Astrocyte (in vitro differentiated cells and primary cell): ENCODE measurements around the gene C16orf95. TPM values are rescaled to one million over a fixed set of nuclear protein-coding genes. Genes with fewer than 3 reads are reported as not detected.

ENCODE experiments used
- DNase-seq: peaks from one replicate; pipeline ENCODE4 v3.0.0-alpha.2; 2010; ENCODE audit warnings: low read depth
- FAIRE-seq: peaks from 2 replicates; lab custom pipeline; 2011; peaks lifted over from hg19 to GRCh38; lab: Jason Lieb, UNC
- H2AFZ ChIP-seq: 2 replicates; pipeline ENCODE4 v1.6.0; 2012; ENCODE audit warnings: low read depth, low read length, inconsistent platforms
- H3K27ac ChIP-seq: 2 replicates; pipeline ENCODE4 v1.5.1; 2011; ENCODE audit warnings: low read depth, low read length, inconsistent platforms
- H3K27me3 ChIP-seq: 2 replicates; pipeline ENCODE4 v1.6.0; 2011; ENCODE audit warnings: low read length, inconsistent platforms; ENCODE audit not compliant: insufficient read depth
- H3K36me3 ChIP-seq: 2 replicates; pipeline ENCODE4 v1.5.1; 2011; ENCODE audit warnings: low read length, inconsistent platforms; ENCODE audit not compliant: insufficient read depth
- H3K4me1 ChIP-seq: 2 replicates; pipeline ENCODE4 v1.5.1; 2011; ENCODE audit warnings: low read length, inconsistent platforms; ENCODE audit not compliant: insufficient read depth
- H3K4me2 ChIP-seq: 2 replicates; pipeline ENCODE4 v1.6.0; 2012; ENCODE audit warnings: low read length, inconsistent platforms
- H3K4me3 ChIP-seq: 2 replicates; pipeline ENCODE4 v1.5.1; 2011; ENCODE audit warnings: low read depth, mild to moderate bottlenecking, low read length, inconsistent platforms; ENCODE audit not compliant: insufficient read depth
- H3K79me2 ChIP-seq: 2 replicates; pipeline ENCODE4 v1.6.0; 2012; ENCODE audit warnings: mild to moderate bottlenecking, low read length, inconsistent platforms; ENCODE audit not compliant: insufficient read depth
- H3K9ac ChIP-seq: 2 replicates; pipeline ENCODE4 v1.6.0; 2012; ENCODE audit warnings: mild to moderate bottlenecking, low read length, inconsistent platforms
- H3K9me3 ChIP-seq: 2 replicates; pipeline ENCODE4 v1.5.1; 2012; ENCODE audit warnings: low read depth, mild to moderate bottlenecking, low read length, inconsistent platforms; ENCODE audit not compliant: insufficient read depth
- H4K20me1 ChIP-seq: 2 replicates; pipeline ENCODE4 v1.6.0; 2012; ENCODE audit warnings: low read length, inconsistent platforms; ENCODE audit not compliant: insufficient read depth
- H3K27ac Mint-ChIP-seq: one replicate; pipeline ENCODE4 v1.8.0; 2021; ENCODE audit warnings: mild to moderate bottlenecking, mixed read lengths; ENCODE audit not compliant: unreplicated experiment
- H3K27me3 Mint-ChIP-seq: one replicate; pipeline ENCODE4 v1.8.0; 2021; ENCODE audit warnings: low read depth, mixed read lengths; ENCODE audit not compliant: unreplicated experiment
- H3K36me3 Mint-ChIP-seq: one replicate; pipeline ENCODE4 v1.8.0; 2021; ENCODE audit warnings: low read depth, mixed read lengths; ENCODE audit not compliant: unreplicated experiment
- H3K4me1 Mint-ChIP-seq: one replicate; pipeline ENCODE4 v1.8.0; 2021; ENCODE audit warnings: low read depth, mixed read lengths; ENCODE audit not compliant: unreplicated experiment
- H3K4me3 Mint-ChIP-seq: one replicate; pipeline ENCODE4 v1.8.0; 2021; ENCODE audit warnings: mild to moderate bottlenecking, moderate library complexity, mixed read lengths; ENCODE audit not compliant: unreplicated experiment
- H3K9me3 Mint-ChIP-seq: one replicate; pipeline ENCODE4 v1.8.0; 2021; ENCODE audit warnings: mild to moderate bottlenecking, mixed read lengths; ENCODE audit not compliant: unreplicated experiment
- EZH2 ChIP-seq: IDR thresholded peaks from 2 replicates; pipeline ENCODE4 v1.6.1; 2012; ENCODE audit warnings: mild to moderate bottlenecking, low read length, inconsistent platforms; ENCODE audit not compliant: insufficient read depth
- total RNA-seq: library from RNA; stranded (reverse); gene quantifications from 2 replicates; pipeline ENCODE4 v1.2.1, GENCODE V29; 2021
- TF ChIP-seq, protein P1 (sequence below): IDR thresholded peaks from 2 replicates; pipeline ENCODE4 v1.5.1; 2011; ENCODE audit warnings: low read depth, mild to moderate bottlenecking, inconsistent platforms, low read length, moderate library complexity; ENCODE audit not compliant: insufficient read depth

Gene C16orf95
- total RNA-seq, 1 donor from 2014 or later = 3.3 TPM

DNA sequence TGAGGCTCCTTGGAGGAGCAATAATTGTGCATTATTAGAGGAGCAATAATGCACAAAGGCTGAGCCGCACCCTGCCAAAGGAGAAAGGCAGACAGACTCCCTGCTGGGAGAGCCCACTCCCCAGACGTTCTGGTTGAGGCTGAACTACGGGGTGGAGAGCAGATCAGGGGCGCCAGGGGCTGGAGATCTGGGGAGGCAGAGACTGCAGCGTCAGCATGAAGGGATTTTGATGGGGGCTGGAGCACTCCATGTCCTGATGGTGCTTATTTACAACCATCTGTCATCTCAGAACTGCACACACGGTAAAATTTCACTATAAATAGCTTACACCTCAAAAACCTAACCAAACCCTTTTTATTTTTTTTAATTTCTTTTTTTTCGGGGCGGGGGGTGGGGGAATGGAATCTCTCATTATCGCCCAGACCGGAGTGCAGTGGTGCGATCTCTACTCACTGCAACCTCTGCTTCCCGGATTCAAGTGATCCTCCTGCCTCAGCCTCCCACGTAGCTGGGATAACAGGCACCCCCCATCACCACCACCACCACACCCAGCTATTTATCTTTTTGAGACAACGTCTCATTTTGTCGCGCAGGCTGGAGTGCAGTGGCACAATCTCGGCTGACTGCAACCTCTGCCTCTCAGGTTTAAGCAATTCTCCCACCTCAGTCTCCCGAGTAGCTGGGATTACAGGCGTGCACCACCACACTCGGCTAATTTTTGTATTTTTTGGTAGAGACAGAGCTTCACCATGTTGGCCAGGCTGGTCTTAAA, 4.3 kb upstream of the C16orf95 start:
- H3K4me3 ChIP-seq = no peak overlapping the region
- H3K9me3 Mint-ChIP-seq = no peaks in the 10 kb centered on the region
- no peaks in the 10 kb centered on the region for H3K27me3 ChIP-seq
- H3K9me3 ChIP-seq = no peaks in the 10 kb centered on the region
- peaks cover 14% of the 10 kb centered on the region for H3K4me1 Mint-ChIP-seq
- H3K36me3 ChIP-seq = no peaks in the 10 kb centered on the region
- TF ChIP-seq EZH2 = no peak
- TF ChIP-seq, protein P1, sequence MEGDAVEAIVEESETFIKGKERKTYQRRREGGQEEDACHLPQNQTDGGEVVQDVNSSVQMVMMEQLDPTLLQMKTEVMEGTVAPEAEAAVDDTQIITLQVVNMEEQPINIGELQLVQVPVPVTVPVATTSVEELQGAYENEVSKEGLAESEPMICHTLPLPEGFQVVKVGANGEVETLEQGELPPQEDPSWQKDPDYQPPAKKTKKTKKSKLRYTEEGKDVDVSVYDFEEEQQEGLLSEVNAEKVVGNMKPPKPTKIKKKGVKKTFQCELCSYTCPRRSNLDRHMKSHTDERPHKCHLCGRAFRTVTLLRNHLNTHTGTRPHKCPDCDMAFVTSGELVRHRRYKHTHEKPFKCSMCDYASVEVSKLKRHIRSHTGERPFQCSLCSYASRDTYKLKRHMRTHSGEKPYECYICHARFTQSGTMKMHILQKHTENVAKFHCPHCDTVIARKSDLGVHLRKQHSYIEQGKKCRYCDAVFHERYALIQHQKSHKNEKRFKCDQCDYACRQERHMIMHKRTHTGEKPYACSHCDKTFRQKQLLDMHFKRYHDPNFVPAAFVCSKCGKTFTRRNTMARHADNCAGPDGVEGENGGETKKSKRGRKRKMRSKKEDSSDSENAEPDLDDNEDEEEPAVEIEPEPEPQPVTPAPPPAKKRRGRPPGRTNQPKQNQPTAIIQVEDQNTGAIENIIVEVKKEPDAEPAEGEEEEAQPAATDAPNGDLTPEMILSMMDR = no peak
- H3K36me3 Mint-ChIP-seq = peaks cover 5% of the 10 kb centered on the region
- no peak overlapping the region for H3K4me3 Mint-ChIP-seq
- H3K27ac Mint-ChIP-seq = no peak overlapping the region
- H3K27me3 Mint-ChIP-seq = no peaks in the 10 kb centered on the region
- FAIRE-seq (no peak), DNase-seq (no peak)
- H3K9ac ChIP-seq = no peak overlapping the region
- peaks cover 22% of the 10 kb centered on the region for H3K79me2 ChIP-seq
- H3K4me2 ChIP-seq = no peak overlapping the region
- peaks cover 22% of the 10 kb centered on the region for H4K20me1 ChIP-seq
- H2AFZ ChIP-seq = no peak overlapping the region
- H3K4me1 ChIP-seq = peaks cover 13% of the 10 kb centered on the region
- H3K27ac ChIP-seq = no peak overlapping the region

DNA sequence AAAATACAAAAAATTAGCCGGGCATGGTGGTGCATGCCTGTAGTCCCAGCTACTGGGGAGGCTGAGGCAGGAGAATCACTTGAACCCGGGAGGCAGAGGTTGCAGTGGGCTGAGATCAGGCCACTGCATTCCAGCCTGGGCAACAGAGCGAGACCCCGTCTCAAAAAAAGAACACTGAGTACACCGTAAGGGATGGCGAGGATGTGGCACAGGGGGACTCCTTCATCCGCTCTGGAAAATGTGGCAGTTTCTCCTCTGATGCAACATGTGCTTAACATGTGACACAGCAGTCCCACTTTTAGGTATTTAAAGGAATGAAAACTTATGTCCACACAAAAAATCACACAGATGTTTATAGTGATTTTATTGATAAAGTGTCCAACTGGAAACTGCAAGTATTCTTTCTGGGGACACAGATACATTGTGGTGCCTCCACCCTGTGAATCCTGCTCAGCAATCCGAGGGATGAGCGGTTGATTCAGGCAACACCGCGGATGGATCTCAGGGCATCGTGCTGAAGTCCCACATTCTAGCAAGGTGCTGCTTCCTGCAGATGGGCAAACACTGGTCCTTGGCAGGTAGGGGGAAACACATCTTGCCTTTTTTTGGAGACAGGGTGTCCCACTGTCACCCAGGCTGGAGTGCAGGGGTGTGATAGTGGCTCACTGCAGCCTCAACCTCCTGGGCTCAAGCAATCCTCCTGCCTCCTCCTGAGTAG, 3.5 kb upstream of the C16orf95 start:
- no peak overlapping the region for H3K27ac ChIP-seq
- no peak for TF ChIP-seq EZH2
- TF ChIP-seq, protein P1 = no peak
- H3K36me3 ChIP-seq = no peaks in the 10 kb centered on the region
- Mint-ChIP-seq H3K36me3 (peaks cover 5% of the 10 kb centered on the region), H3K27ac (no peak overlapping the region), H3K4me3 (no peak overlapping the region), H3K27me3 (no peaks in the 10 kb centered on the region), H3K4me1 (peaks cover 8% of the 10 kb centered on the region), H3K9me3 (no peaks in the 10 kb centered on the region)
- peaks cover 13% of the 10 kb centered on the region for H3K4me1 ChIP-seq
- DNase-seq = no peak
- no peak overlapping the region for H3K4me3 ChIP-seq
- peaks cover 14% of the 10 kb centered on the region for H4K20me1 ChIP-seq
- no peaks in the 10 kb centered on the region for H3K9me3 ChIP-seq
- H3K79me2 ChIP-seq = peaks cover 20% of the 10 kb centered on the region
- no peak overlapping the region for H3K4me2 ChIP-seq
- FAIRE-seq = no peak
- no peak overlapping the region for H3K9ac ChIP-seq
- H2AFZ ChIP-seq = no peak overlapping the region
- no peaks in the 10 kb centered on the region for H3K27me3 ChIP-seq
